22Rv1 (cell line): ENCODE data around the gene STX18.

ENCODE experiments used
- ZFX ChIP-seq: fragments of 450-650 bp; IDR thresholded peaks from 2 replicates; pipeline ENCODE4 v1.6.1; 2017; ENCODE audit warnings: antibody characterized with exemption, borderline replicate concordance
- TF ChIP-seq, protein P1 (sequence below): fragments of 450-650 bp; IDR thresholded peaks from 2 replicates; pipeline ENCODE4 v1.5.1; 2017; ENCODE audit warnings: mild to moderate bottlenecking

DNA sequence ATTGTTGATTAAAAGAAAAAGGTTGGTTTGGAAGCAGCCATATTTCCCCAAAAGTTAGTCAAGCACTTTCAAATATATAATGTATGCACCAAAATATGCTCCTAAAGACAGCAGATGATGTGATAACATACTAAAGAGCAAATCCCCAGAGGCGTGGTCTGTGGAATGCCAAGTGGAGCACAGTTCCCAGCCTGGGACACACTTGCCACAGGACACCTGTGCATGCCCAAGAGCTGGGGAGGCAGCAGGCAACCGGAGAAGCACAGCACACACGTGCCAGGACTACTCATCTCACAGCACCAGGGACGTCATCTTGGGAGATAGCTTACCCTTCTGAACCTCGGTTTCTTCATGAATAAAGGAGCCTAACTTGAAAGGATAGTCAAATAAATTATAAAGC lies 12.5 kb downstream of the STX18 start:
- TF ChIP-seq, protein P1, sequence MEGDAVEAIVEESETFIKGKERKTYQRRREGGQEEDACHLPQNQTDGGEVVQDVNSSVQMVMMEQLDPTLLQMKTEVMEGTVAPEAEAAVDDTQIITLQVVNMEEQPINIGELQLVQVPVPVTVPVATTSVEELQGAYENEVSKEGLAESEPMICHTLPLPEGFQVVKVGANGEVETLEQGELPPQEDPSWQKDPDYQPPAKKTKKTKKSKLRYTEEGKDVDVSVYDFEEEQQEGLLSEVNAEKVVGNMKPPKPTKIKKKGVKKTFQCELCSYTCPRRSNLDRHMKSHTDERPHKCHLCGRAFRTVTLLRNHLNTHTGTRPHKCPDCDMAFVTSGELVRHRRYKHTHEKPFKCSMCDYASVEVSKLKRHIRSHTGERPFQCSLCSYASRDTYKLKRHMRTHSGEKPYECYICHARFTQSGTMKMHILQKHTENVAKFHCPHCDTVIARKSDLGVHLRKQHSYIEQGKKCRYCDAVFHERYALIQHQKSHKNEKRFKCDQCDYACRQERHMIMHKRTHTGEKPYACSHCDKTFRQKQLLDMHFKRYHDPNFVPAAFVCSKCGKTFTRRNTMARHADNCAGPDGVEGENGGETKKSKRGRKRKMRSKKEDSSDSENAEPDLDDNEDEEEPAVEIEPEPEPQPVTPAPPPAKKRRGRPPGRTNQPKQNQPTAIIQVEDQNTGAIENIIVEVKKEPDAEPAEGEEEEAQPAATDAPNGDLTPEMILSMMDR, result no peak
- TF ChIP-seq ZFX, result no peak
